HG03103 (cell line): Measurements from ENCODE around the gene GPHN.

Experiments used
- ATAC-seq: cut with Tn5 transposase; IDR thresholded peaks from one replicate; pipeline ENCODE4 v1.9.1; 2021; ENCODE audit warnings: low read depth; ENCODE audit not compliant: unreplicated experiment

Gene GPHN

GRCh38 chr14:67187826-67188225, 679.9 kb downstream of the GPHN start:
- ATAC-seq, result no peak

GRCh38 chr14:67188326-67188725, 680.4 kb downstream of the GPHN start:
- ATAC-seq, result no peak

GRCh38 chr14:67191768-67192290, 683.9 kb downstream of the GPHN start:
- ATAC-seq, result no peak

GRCh38 chr14:67192366-67192765, 684.4 kb downstream of the GPHN start:
- no peak for ATAC-seq

GRCh38 chr14:67195279-67195678, 687.3 kb downstream of the GPHN start:
- ATAC-seq, result no peak

GRCh38 chr14:67199016-67199415, 691.1 kb downstream of the GPHN start:
- no peak for ATAC-seq

- ATAC-seq, result no peak
These were observed 699.9 kb downstream of the GPHN start for GRCh38 chr14:67207810-67208209.

- ATAC-seq, result no peak
These were observed 710.2 kb downstream of the GPHN start for GRCh38 chr14:67218126-67218525.

GRCh38 chr14:67221248-67221981, 713.5 kb downstream of the GPHN start:
- ATAC-seq, result no peak

GRCh38 chr14:67221982-67222328, 714.0 kb downstream of the GPHN start:
- no peak for ATAC-seq

- ATAC-seq, result no peak
These were observed 717.6 kb downstream of the GPHN start for GRCh38 chr14:67225523-67225922.

- ATAC-seq, result no peak
These were observed 720.5 kb downstream of the GPHN start for GRCh38 chr14:67228325-67228984.
